ENCODE data around the gene KIF5B. TPM values are rescaled to one million over a fixed set of nuclear protein-coding genes. Genes with fewer than 3 reads are reported as not detected.
"Not testable (repeated sequence)": the region's sequence is repeated elsewhere in the genome, so short reads cannot be mapped to it uniquely, and the experiment has no call there.

KIF5B gene
- total and polyA plus RNA-seq, 2 experiments from 2014 or later, result 63.5 to 81.8 TPM

GRCh38 chr10:32046151-32046550, 10.1 kb downstream of the KIF5B start:
- no peak overlapping the region for H3K4me3 Mint-ChIP-seq
- DNase-seq (ENCODE audit: low spot score) (no peak), ATAC-seq (no peak)
- no peak for TF ChIP-seq STAT1 (IDR thresholded peaks at IDR 0.05; ENCODE audit: unreplicated experiment)
- TF ChIP-seq ZNF114 (CRISPR knock-in tag; IDR thresholded peaks at IDR 0.05), result no peak
- no peak for TF ChIP-seq CTCF (conservative IDR thresholded peaks at IDR 0.05; ENCODE audit: low read depth in 2 of 2)
- TF ChIP-seq ETS1 (IDR thresholded peaks at IDR 0.05), result no peak
- no peak for TF ChIP-seq ZNF462 (CRISPR knock-in tag; IDR thresholded peaks at IDR 0.05)
- TF ChIP-seq CREB1 (CRISPR knock-in tag; IDR thresholded peaks at IDR 0.05; ENCODE audit: low read depth), result no peak
- no peak for TF ChIP-seq EZH2 (IDR thresholded peaks at IDR 0.05; ENCODE audit: low read depth, unreplicated experiment)
- no peak for TF ChIP-seq REST (IDR thresholded peaks at IDR 0.05; ENCODE audit: unreplicated experiment)
- no peak for TF ChIP-seq POLR2AphosphoS5 (IDR thresholded peaks at IDR 0.05; ENCODE audit: low read depth)
- TF ChIP-seq NANOG (IDR thresholded peaks at IDR 0.05; ENCODE audit: borderline replicate concordance), result no peak
- H3K36me3 Mint-ChIP-seq (ENCODE audit: low read depth), result peaks cover 56% of the 10 kb centered on the region
- no peak overlapping the region for H2AFZ ChIP-seq
- H4K20me1 ChIP-seq (replicated peaks; ENCODE audit: insufficient read depth), result peaks cover 63% of the 10 kb centered on the region
- H3K4me2 ChIP-seq, result no peak overlapping the region
- peaks cover 25% of the 10 kb centered on the region for H3K36me3 ChIP-seq (ENCODE audit: insufficient read depth)
- H3K4me3 ChIP-seq, result no peak overlapping the region
- peaks cover 22% of the 10 kb centered on the region for H3K4me1 ChIP-seq (ENCODE audit: insufficient read depth)
- peaks cover 100% of the 10 kb centered on the region for H3K79me2 ChIP-seq (replicated peaks; ENCODE audit: insufficient read depth)
- no peaks in the 10 kb centered on the region for H3K27me3 Mint-ChIP-seq (ENCODE audit: insufficient read depth, low read depth, poor library complexity)
- H3K27ac Mint-ChIP-seq, result no peak overlapping the region
- peaks cover 27% of the 10 kb centered on the region for H3K4me1 Mint-ChIP-seq
- no peaks in the 10 kb centered on the region for H3K27me3 ChIP-seq (ENCODE audit: insufficient read depth)
- H3K27ac ChIP-seq (ENCODE audit: low read depth), result no peak overlapping the region
- no peaks in the 10 kb centered on the region for H3K9me3 Mint-ChIP-seq
- no peaks in the 10 kb centered on the region for H3F3A ChIP-seq (replicated peaks; ENCODE audit: low read depth)
- H3K9me2 ChIP-seq (ENCODE audit: insufficient read depth), result no peaks in the 10 kb centered on the region

- not testable (repeated sequence) for H3K27me3 ChIP-seq (ENCODE audit: insufficient read depth); H3K27ac Mint-ChIP-seq; H3K9me3 Mint-ChIP-seq; H3K27me3 Mint-ChIP-seq (ENCODE audit: insufficient read depth, low read depth, poor library complexity); H2AFZ ChIP-seq; H3K4me3 Mint-ChIP-seq; H3K4me2 ChIP-seq; H3F3A ChIP-seq (replicated peaks; ENCODE audit: low read depth); DNase-seq (ENCODE audit: low spot score); H3K4me1 ChIP-seq (ENCODE audit: insufficient read depth); ATAC-seq; H3K9me2 ChIP-seq (ENCODE audit: insufficient read depth); H3K27ac ChIP-seq (ENCODE audit: low read depth); H3K4me3 ChIP-seq
- Histone ChIP-seq H3K79me2 (replicated peaks; ENCODE audit: insufficient read depth) (peaks cover 90% of the 10 kb centered on the region), H3K36me3 (ENCODE audit: insufficient read depth) (peaks cover 31% of the 10 kb centered on the region), H4K20me1 (replicated peaks; ENCODE audit: insufficient read depth) (peaks cover 48% of the 10 kb centered on the region)
- peaks cover 74% of the 10 kb centered on the region for H3K36me3 Mint-ChIP-seq (ENCODE audit: low read depth)
- H3K4me1 Mint-ChIP-seq, result peaks cover 11% of the 10 kb centered on the region; the same call in 2 of the 3 replicates
These were observed 13.5 kb downstream of the KIF5B start for GRCh38 chr10:32042730-32043129.

All from GM23338 (cell line).